ENCODE data around the gene OPHN1. TPM values are rescaled to one million over a fixed set of nuclear protein-coding genes. Genes with fewer than 3 reads are reported as not detected.
"Not testable (repeated sequence)": the region's sequence is repeated elsewhere in the genome, so short reads cannot be mapped to it uniquely, and the experiment has no call there.

OPHN1 gene
- total RNA-seq, 2 experiments from 2014 or later = 0.21 to 0.46 TPM

GRCh38 chrX:68377579-68377978 is 55.7 kb downstream of the OPHN1 start:
- POLR2A ChIA-PET; H3K27ac Mint-ChIP-seq; intact Hi-C loops (cut with micrococcal nuclease); H3K4me3 Mint-ChIP-seq; H3K36me3 Mint-ChIP-seq; DNase-seq; H3K27me3 Mint-ChIP-seq; CTCF ChIA-PET; H3K4me1 Mint-ChIP-seq (ENCODE audit: low read depth); H3K9me3 Mint-ChIP-seq: not testable (repeated sequence)

- DNase-seq = no peak
- H3K9me3 Mint-ChIP-seq = no peaks in the 10 kb centered on the region
- H3K4me3 Mint-ChIP-seq = no peak overlapping the region
- intact Hi-C loops (cut with micrococcal nuclease) = no loop called here
- H3K4me1 Mint-ChIP-seq (ENCODE audit: low read depth) = no peaks in the 10 kb centered on the region
- H3K36me3 Mint-ChIP-seq = no peaks in the 10 kb centered on the region
- ChIA-PET POLR2A (no interaction called here), CTCF (no interaction called here)
- H3K27me3 Mint-ChIP-seq = no peaks in the 10 kb centered on the region
- H3K27ac Mint-ChIP-seq = no peak overlapping the region
Observed at GRCh38 chrX:68376373-68376772, 56.9 kb downstream of the OPHN1 start.

- H3K27me3 Mint-ChIP-seq = no peaks in the 10 kb centered on the region
- no peaks in the 10 kb centered on the region for H3K4me1 Mint-ChIP-seq (ENCODE audit: low read depth)
- ChIA-PET CTCF (no interaction called here), POLR2A (no interaction called here)
- intact Hi-C loops (cut with micrococcal nuclease) = no loop called here
- H3K27ac Mint-ChIP-seq = no peak overlapping the region
- H3K9me3 Mint-ChIP-seq = no peaks in the 10 kb centered on the region
- H3K4me3 Mint-ChIP-seq = no peak overlapping the region
- DNase-seq = no peak
- H3K36me3 Mint-ChIP-seq = no peaks in the 10 kb centered on the region
Observed at GRCh38 chrX:68375803-68376202, 57.5 kb downstream of the OPHN1 start.

GRCh38 chrX:68372665-68373064 is 60.6 kb downstream of the OPHN1 start:
- ChIA-PET POLR2A (no interaction called here), CTCF (no interaction called here)
- no peaks in the 10 kb centered on the region for H3K4me1 Mint-ChIP-seq (ENCODE audit: low read depth)
- no peak overlapping the region for H3K4me3 Mint-ChIP-seq
- no peaks in the 10 kb centered on the region for H3K36me3 Mint-ChIP-seq
- H3K9me3 Mint-ChIP-seq = peaks cover 7% of the 10 kb centered on the region
- no peak for DNase-seq
- intact Hi-C loops (cut with micrococcal nuclease) = no loop called here
- H3K27me3 Mint-ChIP-seq = no peaks in the 10 kb centered on the region
- no peak overlapping the region for H3K27ac Mint-ChIP-seq

DNA sequence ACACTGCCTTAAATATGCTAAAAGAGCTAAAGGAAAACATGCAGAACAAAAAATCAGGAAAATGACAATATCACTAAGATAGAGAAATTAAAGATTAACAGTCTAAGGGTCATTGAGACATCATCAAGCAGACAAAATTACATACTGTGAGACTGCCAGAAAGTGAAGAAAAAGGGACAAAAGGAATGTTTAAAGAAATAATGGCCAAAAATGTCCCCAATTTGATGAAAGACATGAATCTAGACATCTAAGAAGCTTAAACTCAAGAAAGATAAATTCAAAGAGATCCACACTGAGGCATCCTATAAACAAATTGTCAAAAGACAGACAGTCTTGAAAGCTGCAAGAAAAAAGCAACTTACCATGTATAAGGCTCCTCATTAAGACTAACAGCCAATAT is 63.7 kb downstream of the OPHN1 start:
- DNase-seq = no peak
- H3K9me3 Mint-ChIP-seq = peaks cover 7% of the 10 kb centered on the region
- no peaks in the 10 kb centered on the region for H3K4me1 Mint-ChIP-seq (ENCODE audit: low read depth)
- no peaks in the 10 kb centered on the region for H3K27me3 Mint-ChIP-seq
- ChIA-PET CTCF (no interaction called here), POLR2A (no interaction called here)
- H3K4me3 Mint-ChIP-seq = no peak overlapping the region
- H3K27ac Mint-ChIP-seq = no peak overlapping the region
- intact Hi-C loops (cut with micrococcal nuclease) = no loop called here
- H3K36me3 Mint-ChIP-seq = no peaks in the 10 kb centered on the region

GRCh38 chrX:68365341-68365740 is 68.0 kb downstream of the OPHN1 start:
- H3K36me3 Mint-ChIP-seq = no peaks in the 10 kb centered on the region
- no peak for DNase-seq
- no peak overlapping the region for H3K27ac Mint-ChIP-seq
- CTCF ChIA-PET = no interaction called here
- POLR2A ChIA-PET = no interaction called here
- peaks cover 7% of the 10 kb centered on the region for H3K9me3 Mint-ChIP-seq
- intact Hi-C loops (cut with micrococcal nuclease) = no loop called here
- no peak overlapping the region for H3K4me3 Mint-ChIP-seq
- H3K27me3 Mint-ChIP-seq = no peaks in the 10 kb centered on the region
- no peaks in the 10 kb centered on the region for H3K4me1 Mint-ChIP-seq (ENCODE audit: low read depth)

DNA sequence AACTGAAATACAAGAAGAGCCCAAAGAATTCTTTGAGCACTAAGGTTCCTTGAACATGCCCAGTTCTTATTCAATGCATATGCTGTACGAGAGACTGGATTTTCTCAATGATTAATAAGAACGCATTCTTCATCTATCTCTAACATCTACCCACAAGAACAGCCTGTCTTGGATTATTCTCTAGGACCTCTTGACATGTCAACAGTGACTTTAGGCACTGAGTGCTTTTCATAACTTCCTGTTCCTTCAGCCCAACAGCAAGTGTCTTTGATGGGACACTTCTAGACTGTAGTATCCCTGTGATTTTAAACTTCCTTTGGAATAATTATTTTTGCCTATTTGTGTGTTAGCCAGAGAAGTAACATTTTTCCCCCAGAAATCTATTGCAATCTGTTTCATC is 69.3 kb downstream of the OPHN1 start:
- ChIA-PET CTCF (no interaction called here), POLR2A (no interaction called here)
- H3K9me3 Mint-ChIP-seq = no peaks in the 10 kb centered on the region
- H3K36me3 Mint-ChIP-seq = no peaks in the 10 kb centered on the region
- no peaks in the 10 kb centered on the region for H3K4me1 Mint-ChIP-seq (ENCODE audit: low read depth)
- H3K27me3 Mint-ChIP-seq = no peaks in the 10 kb centered on the region
- no peak overlapping the region for H3K4me3 Mint-ChIP-seq
- no peak for DNase-seq
- H3K27ac Mint-ChIP-seq = no peak overlapping the region
- intact Hi-C loops (cut with micrococcal nuclease) = no loop called here

DNA sequence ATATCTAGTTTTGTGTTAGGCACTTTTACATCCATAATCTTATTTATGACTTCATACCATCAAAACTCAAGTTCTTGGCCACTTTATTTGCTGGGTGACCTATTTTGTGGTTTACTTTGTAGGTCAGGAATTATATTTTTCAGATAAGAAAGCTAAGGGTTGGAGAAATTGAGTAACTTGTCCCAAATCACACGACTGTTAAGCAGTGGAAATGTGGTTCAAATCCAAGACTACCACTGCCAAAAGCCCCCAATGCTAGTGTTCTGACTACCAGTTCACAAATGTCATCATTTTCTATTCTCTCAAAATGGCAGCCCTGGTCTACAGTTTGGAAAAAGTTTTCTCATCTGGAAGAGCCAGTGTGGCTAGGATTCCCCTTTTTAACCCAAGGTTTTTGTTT is 74.6 kb downstream of the OPHN1 start:
- no peak for DNase-seq
- CTCF ChIA-PET = no interaction called here
- POLR2A ChIA-PET = no interaction called here
- Mint-ChIP-seq H3K4me3 (no peak overlapping the region), H3K27me3 (no peaks in the 10 kb centered on the region), H3K27ac (no peak overlapping the region), H3K4me1 (ENCODE audit: low read depth) (no peaks in the 10 kb centered on the region), H3K36me3 (no peaks in the 10 kb centered on the region), H3K9me3 (no peaks in the 10 kb centered on the region)
- intact Hi-C loops (cut with micrococcal nuclease) = no loop called here

- CTCF ChIA-PET = no interaction called here
- Mint-ChIP-seq H3K27ac (no peak overlapping the region), H3K36me3 (no peaks in the 10 kb centered on the region), H3K27me3 (no peaks in the 10 kb centered on the region), H3K4me1 (ENCODE audit: low read depth) (no peaks in the 10 kb centered on the region), H3K4me3 (no peak overlapping the region), H3K9me3 (no peaks in the 10 kb centered on the region)
- DNase-seq = no peak
- intact Hi-C loops (cut with micrococcal nuclease) = no loop called here
- POLR2A ChIA-PET = no interaction called here
Observed at GRCh38 chrX:68355629-68355920, 77.7 kb downstream of the OPHN1 start.

DNA sequence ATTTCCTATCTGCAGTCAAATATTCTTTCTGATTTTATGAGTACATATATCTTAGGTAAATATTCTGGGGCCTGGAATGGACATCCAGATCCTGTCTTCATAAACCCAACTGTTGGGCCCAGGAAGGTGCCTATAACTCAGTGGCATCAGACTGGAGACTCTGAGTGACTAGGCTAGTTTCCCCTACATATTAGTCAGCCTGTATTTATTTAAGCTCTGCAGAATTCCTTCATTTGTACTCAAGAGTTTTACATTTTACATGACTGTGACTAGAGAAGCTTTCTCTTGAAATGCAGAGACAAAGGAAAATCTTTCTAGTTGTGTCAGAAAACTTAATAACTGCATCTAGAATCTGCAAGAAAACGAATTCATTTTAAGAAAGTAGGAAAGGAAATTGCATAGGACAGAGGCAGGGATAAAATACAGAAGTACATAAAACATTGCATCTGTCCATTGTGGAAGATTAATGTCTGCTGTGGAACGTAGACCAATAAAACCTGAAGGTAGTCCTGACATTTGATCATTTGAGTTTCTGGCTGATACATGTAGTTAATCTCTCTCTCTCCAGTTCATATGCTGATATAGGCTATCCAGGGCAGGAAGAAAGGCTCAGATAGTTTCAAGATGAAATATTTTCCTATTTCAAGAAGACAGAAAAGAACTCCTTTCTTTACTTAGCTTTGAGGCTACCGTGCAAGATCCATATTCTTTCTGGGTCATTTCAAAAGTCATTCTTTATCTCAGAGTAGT is 78.2 kb downstream of the OPHN1 start:
- ChIA-PET CTCF (no interaction called here), POLR2A (no interaction called here)
- intact Hi-C loops (cut with micrococcal nuclease) = no loop called here
- no peaks in the 10 kb centered on the region for H3K9me3 Mint-ChIP-seq
- H3K27me3 Mint-ChIP-seq = no peaks in the 10 kb centered on the region
- no peak for DNase-seq
- no peak overlapping the region for H3K27ac Mint-ChIP-seq
- H3K36me3 Mint-ChIP-seq = no peaks in the 10 kb centered on the region
- H3K4me3 Mint-ChIP-seq = no peak overlapping the region
- H3K4me1 Mint-ChIP-seq (ENCODE audit: low read depth) = no peaks in the 10 kb centered on the region

DNA sequence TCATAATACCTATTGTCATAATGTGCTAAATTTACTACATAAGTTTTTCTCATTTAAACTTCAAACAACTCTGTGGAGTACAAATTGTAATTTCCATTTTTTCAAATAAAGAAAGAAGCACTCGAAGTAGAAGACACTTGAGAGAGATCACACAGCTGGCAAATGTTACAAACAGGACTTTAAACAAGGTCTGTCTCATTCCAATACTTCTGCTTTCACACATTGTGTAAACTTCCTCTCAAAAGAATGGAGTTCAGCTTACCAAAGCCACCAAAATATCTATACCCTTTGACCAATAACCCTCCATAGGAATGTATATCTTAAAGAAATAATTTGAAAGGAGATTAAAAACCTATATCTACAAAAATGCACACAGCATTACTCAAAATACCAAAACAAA is 88.3 kb downstream of the OPHN1 start:
- intact Hi-C loops (cut with micrococcal nuclease) = no loop called here

DNA sequence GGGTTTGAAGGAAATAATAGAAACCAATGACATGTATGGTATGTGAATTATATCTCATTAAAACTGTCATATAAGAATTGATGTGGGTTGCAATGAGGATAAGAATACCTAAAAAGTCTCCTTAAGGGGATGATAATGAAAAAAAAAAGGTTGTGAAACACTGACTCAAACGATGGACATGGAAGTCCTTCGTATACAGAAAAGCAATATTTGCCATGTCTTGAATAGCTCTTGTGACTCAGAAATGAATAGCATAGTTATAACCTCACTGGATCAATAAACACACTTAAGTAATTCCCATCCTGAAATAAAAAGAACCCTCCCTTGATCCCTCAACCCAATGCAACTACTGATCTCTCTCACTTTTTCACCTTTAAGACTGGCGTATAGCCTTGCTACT is 89.7 kb downstream of the OPHN1 start:
- POLR2A ChIA-PET = no interaction called here
- Mint-ChIP-seq H3K9me3 (no peaks in the 10 kb centered on the region), H3K4me1 (ENCODE audit: low read depth) (no peaks in the 10 kb centered on the region), H3K27ac (no peak overlapping the region), H3K4me3 (no peak overlapping the region), H3K27me3 (no peaks in the 10 kb centered on the region), H3K36me3 (no peaks in the 10 kb centered on the region)
- CTCF ChIA-PET = no interaction called here
- DNase-seq = no peak
- intact Hi-C loops (cut with micrococcal nuclease) = no loop called here

More for the DNA sequence above, 88.3 kb downstream of the OPHN1 start:
- Mint-ChIP-seq H3K4me3 (no peak overlapping the region), H3K27me3 (no peaks in the 10 kb centered on the region), H3K4me1 (ENCODE audit: low read depth) (no peaks in the 10 kb centered on the region), H3K9me3 (no peaks in the 10 kb centered on the region), H3K27ac (no peak overlapping the region), H3K36me3 (no peaks in the 10 kb centered on the region)
- no peak for DNase-seq
- ChIA-PET POLR2A (no interaction called here), CTCF (no interaction called here)

DNA sequence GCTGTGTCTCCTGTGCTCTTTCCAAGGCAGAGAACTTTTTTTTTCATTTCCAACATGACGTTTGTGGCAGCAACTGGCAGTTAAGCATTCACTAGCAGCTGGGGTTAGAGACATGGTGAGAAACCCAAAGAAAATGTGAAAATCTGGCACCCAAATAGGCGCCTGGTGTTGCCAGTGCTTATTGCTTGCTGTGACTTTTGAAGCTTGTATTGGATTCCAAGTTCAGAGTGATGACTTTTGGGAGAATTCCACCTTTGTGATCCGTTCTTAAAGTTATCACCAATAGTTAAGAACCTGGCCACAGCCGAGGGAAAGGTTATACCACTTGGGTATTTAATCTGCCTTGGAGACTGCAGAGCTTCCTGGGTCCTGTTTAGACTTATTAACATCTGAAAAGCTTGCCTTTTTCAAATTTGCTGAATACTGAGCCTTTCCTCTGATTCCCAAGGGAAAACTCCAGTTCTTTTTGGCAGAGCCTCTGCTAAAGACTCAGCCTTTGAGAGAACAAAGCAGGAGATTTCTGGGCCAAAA is 101.0 kb downstream of the OPHN1 start:
- intact Hi-C loops (cut with micrococcal nuclease) = no loop called here
- H3K4me3 Mint-ChIP-seq = no peak overlapping the region
- no peak for DNase-seq
- H3K36me3 Mint-ChIP-seq = no peaks in the 10 kb centered on the region
- CTCF ChIA-PET = no interaction called here
- no peaks in the 10 kb centered on the region for H3K27me3 Mint-ChIP-seq
- POLR2A ChIA-PET = no interaction called here
- H3K27ac Mint-ChIP-seq = no peak overlapping the region
- H3K4me1 Mint-ChIP-seq (ENCODE audit: low read depth) = no peaks in the 10 kb centered on the region
- no peaks in the 10 kb centered on the region for H3K9me3 Mint-ChIP-seq

DNA sequence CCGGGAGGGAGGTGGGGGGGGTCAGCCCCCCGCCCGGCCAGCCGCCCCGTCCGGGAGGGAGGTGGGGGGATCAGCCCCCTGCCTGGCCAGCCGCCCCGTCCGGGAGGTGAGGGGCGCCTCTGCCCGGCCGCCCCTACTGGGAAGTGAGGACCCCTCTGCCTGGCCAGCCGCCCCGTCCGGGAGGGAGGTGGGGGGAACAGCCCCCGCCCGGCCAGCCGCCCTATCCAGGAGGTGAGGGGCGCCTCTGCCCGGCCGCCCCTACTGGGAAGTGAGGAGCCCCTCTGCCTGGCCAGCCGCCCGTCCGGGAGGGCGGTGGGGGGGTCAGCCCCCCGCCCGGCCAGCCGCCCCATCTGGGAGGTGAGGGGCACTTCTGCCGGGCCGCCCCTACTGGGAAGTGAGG is 106.5 kb downstream of the OPHN1 start:
- H3K4me3 Mint-ChIP-seq, POLR2A ChIA-PET: not testable (repeated sequence)

More for the DNA sequence above, 106.5 kb downstream of the OPHN1 start:
- H3K27ac Mint-ChIP-seq; H3K4me1 Mint-ChIP-seq (ENCODE audit: low read depth); CTCF ChIA-PET; H3K9me3 Mint-ChIP-seq; intact Hi-C loops (cut with micrococcal nuclease); H3K36me3 Mint-ChIP-seq; DNase-seq; H3K27me3 Mint-ChIP-seq: not testable (repeated sequence)
